ENCODE measurements around the gene MARCHF3. TPM values are rescaled to one million over a fixed set of nuclear protein-coding genes. Genes with fewer than 3 reads are reported as not detected.

Gene MARCHF3
- total and polyA plus RNA-seq, 2 of the 13 experiments (the other 11 are each of a cell fraction or from before 2014, with no cell fraction given), result 4.8 to 11.9 TPM

DNA sequence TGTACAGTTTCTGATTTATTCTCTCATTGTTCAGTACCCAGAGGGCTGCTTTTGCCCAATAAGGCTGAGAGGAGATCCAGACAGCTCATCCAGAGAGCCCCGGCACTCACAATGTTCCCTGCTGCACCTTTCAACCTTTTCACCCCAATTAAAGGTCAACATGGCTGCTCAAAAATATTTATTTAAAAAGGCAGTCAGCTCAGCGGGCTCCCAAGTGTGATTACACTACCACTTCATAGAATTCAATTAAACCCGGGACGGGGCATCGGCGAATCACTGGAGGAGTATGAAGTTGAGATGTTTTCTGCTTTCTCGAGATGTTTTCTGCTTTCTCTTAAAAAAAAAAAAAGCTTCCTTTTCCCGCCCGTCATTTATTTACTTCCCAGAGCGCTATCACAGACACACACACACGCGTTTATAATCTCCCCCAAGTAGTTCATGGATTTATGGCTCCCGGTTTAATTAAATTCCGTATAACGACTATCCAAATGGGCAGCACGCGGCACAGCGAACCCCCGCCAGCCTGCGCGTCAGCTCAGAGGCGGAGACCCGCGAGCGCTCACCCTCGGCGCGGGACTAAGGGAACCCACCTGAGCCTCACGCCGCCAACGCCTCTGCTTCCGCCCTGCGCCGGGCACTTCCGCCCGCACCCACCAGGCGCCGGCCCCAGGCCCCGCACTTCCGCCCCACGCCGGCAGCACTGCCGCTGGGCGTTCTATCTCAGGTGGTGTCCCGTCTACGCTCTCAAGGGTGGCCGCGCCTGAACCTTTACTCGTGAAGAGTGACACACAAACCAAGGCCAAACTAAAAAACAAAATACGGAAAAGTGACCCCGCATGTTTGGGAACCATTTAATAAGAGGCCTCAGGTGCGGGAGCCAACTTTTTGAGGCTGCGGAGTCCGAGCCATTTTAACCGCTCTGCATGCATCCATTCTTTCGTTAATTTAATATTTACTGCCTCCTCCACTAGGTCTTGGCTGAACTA lies 42.8 kb upstream of the MARCHF3 start, which contains the start of gene C5orf63 (continued):
- TF ChIP-seq, protein P1, sequence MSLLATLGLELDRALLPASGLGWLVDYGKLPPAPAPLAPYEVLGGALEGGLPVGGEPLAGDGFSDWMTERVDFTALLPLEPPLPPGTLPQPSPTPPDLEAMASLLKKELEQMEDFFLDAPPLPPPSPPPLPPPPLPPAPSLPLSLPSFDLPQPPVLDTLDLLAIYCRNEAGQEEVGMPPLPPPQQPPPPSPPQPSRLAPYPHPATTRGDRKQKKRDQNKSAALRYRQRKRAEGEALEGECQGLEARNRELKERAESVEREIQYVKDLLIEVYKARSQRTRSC (CRISPR knock-in tag; IDR thresholded peaks at IDR 0.05; ENCODE audit: low read depth), result no peak
- TF ChIP-seq SMAD1 (CRISPR knock-in tag; IDR thresholded peaks at IDR 0.05; ENCODE audit: borderline replicate concordance, low read depth) (0 out of 2 replicates have a peak, but pooled peaks have one; percentile 37), SRSF4 (IDR thresholded peaks at IDR 0.05; ENCODE audit: low read depth, low read length, poor library complexity, severe bottlenecking) (no peak), TEAD3 (CRISPR knock-in tag; optimal IDR thresholded peaks at IDR 0.05; ENCODE audit: borderline replicate concordance) (peak; percentile 36), TOPORS (CRISPR knock-in tag; IDR thresholded peaks at IDR 0.05) (peak; percentile 88; the same call in 1 of the 2 replicates), SIX1 (CRISPR knock-in tag; IDR thresholded peaks at IDR 0.05; ENCODE audit: borderline replicate concordance) (no peak), ZNF451 (CRISPR knock-in tag; IDR thresholded peaks at IDR 0.05) (no peak), CHD2 (IDR thresholded peaks at IDR 0.05; ENCODE audit: low read depth, low read length) (peak; percentile 56), ZSCAN9 (CRISPR knock-in tag; IDR thresholded peaks at IDR 0.05; ENCODE audit: borderline replicate concordance) (peak; percentile 69), ZC3H13 (CRISPR knock-in tag; IDR thresholded peaks at IDR 0.05) (0 out of 2 replicates have a peak, but pooled peaks have one; percentile 57), ZSCAN29 (CRISPR knock-in tag; conservative IDR thresholded peaks at IDR 0.05) (peak; percentile 66; the same call in 1 of the 2 replicates), ZNF839 (CRISPR knock-in tag; IDR thresholded peaks at IDR 0.05; ENCODE audit: borderline replicate concordance) (no peak)
- TF ChIP-seq, protein P2, sequence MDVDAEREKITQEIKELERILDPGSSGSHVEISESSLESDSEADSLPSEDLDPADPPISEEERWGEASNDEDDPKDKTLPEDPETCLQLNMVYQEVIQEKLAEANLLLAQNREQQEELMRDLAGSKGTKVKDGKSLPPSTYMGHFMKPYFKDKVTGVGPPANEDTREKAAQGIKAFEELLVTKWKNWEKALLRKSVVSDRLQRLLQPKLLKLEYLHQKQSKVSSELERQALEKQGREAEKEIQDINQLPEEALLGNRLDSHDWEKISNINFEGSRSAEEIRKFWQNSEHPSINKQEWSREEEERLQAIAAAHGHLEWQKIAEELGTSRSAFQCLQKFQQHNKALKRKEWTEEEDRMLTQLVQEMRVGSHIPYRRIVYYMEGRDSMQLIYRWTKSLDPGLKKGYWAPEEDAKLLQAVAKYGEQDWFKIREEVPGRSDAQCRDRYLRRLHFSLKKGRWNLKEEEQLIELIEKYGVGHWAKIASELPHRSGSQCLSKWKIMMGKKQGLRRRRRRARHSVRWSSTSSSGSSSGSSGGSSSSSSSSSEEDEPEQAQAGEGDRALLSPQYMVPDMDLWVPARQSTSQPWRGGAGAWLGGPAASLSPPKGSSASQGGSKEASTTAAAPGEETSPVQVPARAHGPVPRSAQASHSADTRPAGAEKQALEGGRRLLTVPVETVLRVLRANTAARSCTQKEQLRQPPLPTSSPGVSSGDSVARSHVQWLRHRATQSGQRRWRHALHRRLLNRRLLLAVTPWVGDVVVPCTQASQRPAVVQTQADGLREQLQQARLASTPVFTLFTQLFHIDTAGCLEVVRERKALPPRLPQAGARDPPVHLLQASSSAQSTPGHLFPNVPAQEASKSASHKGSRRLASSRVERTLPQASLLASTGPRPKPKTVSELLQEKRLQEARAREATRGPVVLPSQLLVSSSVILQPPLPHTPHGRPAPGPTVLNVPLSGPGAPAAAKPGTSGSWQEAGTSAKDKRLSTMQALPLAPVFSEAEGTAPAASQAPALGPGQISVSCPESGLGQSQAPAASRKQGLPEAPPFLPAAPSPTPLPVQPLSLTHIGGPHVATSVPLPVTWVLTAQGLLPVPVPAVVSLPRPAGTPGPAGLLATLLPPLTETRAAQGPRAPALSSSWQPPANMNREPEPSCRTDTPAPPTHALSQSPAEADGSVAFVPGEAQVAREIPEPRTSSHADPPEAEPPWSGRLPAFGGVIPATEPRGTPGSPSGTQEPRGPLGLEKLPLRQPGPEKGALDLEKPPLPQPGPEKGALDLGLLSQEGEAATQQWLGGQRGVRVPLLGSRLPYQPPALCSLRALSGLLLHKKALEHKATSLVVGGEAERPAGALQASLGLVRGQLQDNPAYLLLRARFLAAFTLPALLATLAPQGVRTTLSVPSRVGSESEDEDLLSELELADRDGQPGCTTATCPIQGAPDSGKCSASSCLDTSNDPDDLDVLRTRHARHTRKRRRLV (CRISPR knock-in tag; IDR thresholded peaks at IDR 0.05), result 0 out of 2 replicates have a peak, but pooled peaks have one; percentile 28
- TF ChIP-seq, protein P3, sequence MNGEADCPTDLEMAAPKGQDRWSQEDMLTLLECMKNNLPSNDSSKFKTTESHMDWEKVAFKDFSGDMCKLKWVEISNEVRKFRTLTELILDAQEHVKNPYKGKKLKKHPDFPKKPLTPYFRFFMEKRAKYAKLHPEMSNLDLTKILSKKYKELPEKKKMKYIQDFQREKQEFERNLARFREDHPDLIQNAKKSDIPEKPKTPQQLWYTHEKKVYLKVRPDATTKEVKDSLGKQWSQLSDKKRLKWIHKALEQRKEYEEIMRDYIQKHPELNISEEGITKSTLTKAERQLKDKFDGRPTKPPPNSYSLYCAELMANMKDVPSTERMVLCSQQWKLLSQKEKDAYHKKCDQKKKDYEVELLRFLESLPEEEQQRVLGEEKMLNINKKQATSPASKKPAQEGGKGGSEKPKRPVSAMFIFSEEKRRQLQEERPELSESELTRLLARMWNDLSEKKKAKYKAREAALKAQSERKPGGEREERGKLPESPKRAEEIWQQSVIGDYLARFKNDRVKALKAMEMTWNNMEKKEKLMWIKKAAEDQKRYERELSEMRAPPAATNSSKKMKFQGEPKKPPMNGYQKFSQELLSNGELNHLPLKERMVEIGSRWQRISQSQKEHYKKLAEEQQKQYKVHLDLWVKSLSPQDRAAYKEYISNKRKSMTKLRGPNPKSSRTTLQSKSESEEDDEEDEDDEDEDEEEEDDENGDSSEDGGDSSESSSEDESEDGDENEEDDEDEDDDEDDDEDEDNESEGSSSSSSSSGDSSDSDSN (CRISPR knock-in tag; IDR thresholded peaks at IDR 0.05), result peak; percentile 80
- TF ChIP-seq, protein P4, sequence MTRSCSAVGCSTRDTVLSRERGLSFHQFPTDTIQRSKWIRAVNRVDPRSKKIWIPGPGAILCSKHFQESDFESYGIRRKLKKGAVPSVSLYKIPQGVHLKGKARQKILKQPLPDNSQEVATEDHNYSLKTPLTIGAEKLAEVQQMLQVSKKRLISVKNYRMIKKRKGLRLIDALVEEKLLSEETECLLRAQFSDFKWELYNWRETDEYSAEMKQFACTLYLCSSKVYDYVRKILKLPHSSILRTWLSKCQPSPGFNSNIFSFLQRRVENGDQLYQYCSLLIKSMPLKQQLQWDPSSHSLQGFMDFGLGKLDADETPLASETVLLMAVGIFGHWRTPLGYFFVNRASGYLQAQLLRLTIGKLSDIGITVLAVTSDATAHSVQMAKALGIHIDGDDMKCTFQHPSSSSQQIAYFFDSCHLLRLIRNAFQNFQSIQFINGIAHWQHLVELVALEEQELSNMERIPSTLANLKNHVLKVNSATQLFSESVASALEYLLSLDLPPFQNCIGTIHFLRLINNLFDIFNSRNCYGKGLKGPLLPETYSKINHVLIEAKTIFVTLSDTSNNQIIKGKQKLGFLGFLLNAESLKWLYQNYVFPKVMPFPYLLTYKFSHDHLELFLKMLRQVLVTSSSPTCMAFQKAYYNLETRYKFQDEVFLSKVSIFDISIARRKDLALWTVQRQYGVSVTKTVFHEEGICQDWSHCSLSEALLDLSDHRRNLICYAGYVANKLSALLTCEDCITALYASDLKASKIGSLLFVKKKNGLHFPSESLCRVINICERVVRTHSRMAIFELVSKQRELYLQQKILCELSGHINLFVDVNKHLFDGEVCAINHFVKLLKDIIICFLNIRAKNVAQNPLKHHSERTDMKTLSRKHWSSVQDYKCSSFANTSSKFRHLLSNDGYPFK (CRISPR knock-in tag; IDR thresholded peaks at IDR 0.05; ENCODE audit: borderline replicate concordance), result peak; percentile 73; the same call in 1 of the 2 replicates
